ENCODE measurements around the gene TRDN. TPM values are rescaled to one million over a fixed set of nuclear protein-coding genes. Genes with fewer than 3 reads are reported as not detected.

TRDN gene
- total RNA-seq, 6 experiments from 2014 or later = 0.06 to 0.19 TPM; not detected in 4

GRCh38 chr6:123430970-123431369 is 205.8 kb downstream of the TRDN start:
- Histone ChIP-seq H3K4me1 (no peaks in the 10 kb centered on the region), H3K9me3 (no peaks in the 10 kb centered on the region), H3K27ac (no peak overlapping the region), H3K27me3 (no peaks in the 10 kb centered on the region), H3K4me3 (no peak overlapping the region), H3K36me3 (no peaks in the 10 kb centered on the region)
- no peak for TF ChIP-seq CTCF (IDR thresholded peaks at IDR 0.05)
- TF ChIP-seq POLR2A (IDR thresholded peaks at IDR 0.05) = no peak
- ATAC-seq (no peak), DNase-seq (no peak)
- intact Hi-C loops (cut with DNase I) = no loop called here
- 39% methylated on average over 3 of the region's 3 CpGs for WGBS (ENCODE audit: insufficient coverage, low coverage, low lambda C conversion rate, missing lambda C conversion rate)

- Histone ChIP-seq H3K9me3 (no peaks in the 10 kb centered on the region), H3K36me3 (no peaks in the 10 kb centered on the region), H3K4me3 (no peak overlapping the region), H3K27ac (no peak overlapping the region), H3K27me3 (no peaks in the 10 kb centered on the region), H3K4me1 (no peaks in the 10 kb centered on the region)
- 28% methylated on average over 1 of the region's 1 CpG for WGBS (ENCODE audit: insufficient coverage, low coverage, low lambda C conversion rate, missing lambda C conversion rate)
- no peak for DNase-seq
- ATAC-seq = no peak
- intact Hi-C loops (cut with DNase I) = no loop called here
- TF ChIP-seq POLR2A (IDR thresholded peaks at IDR 0.05) (no peak), CTCF (IDR thresholded peaks at IDR 0.05) (no peak)
Measured at GRCh38 chr6:123427008-123427407, 209.7 kb downstream of the TRDN start.

- no peaks in the 10 kb centered on the region for H3K9me3 ChIP-seq
- no peaks in the 10 kb centered on the region for H3K36me3 ChIP-seq
- H3K27ac ChIP-seq = no peak overlapping the region
- DNase-seq (no peak), ATAC-seq (no peak)
- no peak for TF ChIP-seq CTCF (IDR thresholded peaks at IDR 0.05)
- no peak for TF ChIP-seq POLR2A (IDR thresholded peaks at IDR 0.05)
- no peak overlapping the region for H3K4me3 ChIP-seq
- intact Hi-C loops (cut with DNase I) = no loop called here
- H3K27me3 ChIP-seq = no peaks in the 10 kb centered on the region
- H3K4me1 ChIP-seq = no peaks in the 10 kb centered on the region
- whole genome bisulfite sequencing (ENCODE audit: insufficient coverage, low coverage, low lambda C conversion rate, missing lambda C conversion rate) = 59% methylated on average over 1 of the region's 1 CpG
Measured at GRCh38 chr6:123423130-123423529, 213.6 kb downstream of the TRDN start.

GRCh38 chr6:123420512-123420911 is 216.2 kb downstream of the TRDN start:
- no peaks in the 10 kb centered on the region for H3K36me3 ChIP-seq
- no peak overlapping the region for H3K4me3 ChIP-seq
- DNase-seq (no peak), ATAC-seq (no peak)
- intact Hi-C loops (cut with DNase I) = no loop called here
- H3K4me1 ChIP-seq = no peaks in the 10 kb centered on the region
- no peaks in the 10 kb centered on the region for H3K9me3 ChIP-seq
- no peaks in the 10 kb centered on the region for H3K27me3 ChIP-seq
- TF ChIP-seq POLR2A (IDR thresholded peaks at IDR 0.05) (no peak), CTCF (IDR thresholded peaks at IDR 0.05) (no peak)
- H3K27ac ChIP-seq = no peak overlapping the region
- WGBS (ENCODE audit: insufficient coverage, low coverage, low lambda C conversion rate, missing lambda C conversion rate) = 67% methylated on average over 1 of the region's 1 CpG

- Histone ChIP-seq H3K27me3 (no peaks in the 10 kb centered on the region), H3K27ac (no peak overlapping the region), H3K36me3 (no peaks in the 10 kb centered on the region), H3K4me1 (no peaks in the 10 kb centered on the region), H3K9me3 (no peaks in the 10 kb centered on the region), H3K4me3 (no peak overlapping the region)
- intact Hi-C loops (cut with DNase I) = no loop called here
- DNase-seq = no peak
- 35% methylated on average over 3 of the region's 3 CpGs for WGBS (ENCODE audit: insufficient coverage, low coverage, low lambda C conversion rate, missing lambda C conversion rate)
- no peak for ATAC-seq
- TF ChIP-seq POLR2A (IDR thresholded peaks at IDR 0.05) = no peak
- no peak for TF ChIP-seq CTCF (IDR thresholded peaks at IDR 0.05)
Measured at GRCh38 chr6:123418071-123418470, 218.7 kb downstream of the TRDN start.
